Body of pancreas (tissue), 4 donors: ENCODE data around the gene ASRGL1. TPM values are rescaled to one million over a fixed set of nuclear protein-coding genes. Genes with fewer than 3 reads are reported as not detected.

ENCODE experiments used
- ATAC-seq: fragments of 150-250 bp; one replicate; pipeline ENCODE4 v1.9.1; 2016
- DNase-seq, 4 donors: peaks; one replicate each; pipeline ENCODE4 v3.0.0-alpha.2; 2019
- H3K27ac ChIP-seq, 4 donors: fragments of 200-600 bp; sonication (generic); 1 replicate in 3 of 4; 2 replicates in 1 of 4; pipeline versions ENCODE4 v1.5.1 to v1.6.1; 2016 to 2019; ENCODE audit warnings: mild to moderate bottlenecking in 1 of 4, mixed read lengths in 1 of 4, moderate library complexity in 1 of 4
- H3K27me3 ChIP-seq, 2 donors: fragments of 200-600 bp; sonication (generic); one replicate each; pipeline ENCODE4 v1.6.0; 2016; ENCODE audit warnings: mild to moderate bottlenecking in 1 of 2
- H3K36me3 ChIP-seq, 2 donors: fragments of 200-600 bp; sonication (generic); replicated peaks in 1 of 2; 2 replicates each; pipeline ENCODE4 v1.5.1; 2016; ENCODE audit warnings: low read depth in 2 of 2; ENCODE audit not compliant: insufficient read depth in 1 of 2
- H3K4me1 ChIP-seq: fragments of 200-600 bp; sonication (generic); one replicate; pipeline ENCODE4 v1.6.0; 2016
- H3K4me3 ChIP-seq, 2 donors: fragments of 200-600 bp; sonication (generic); 1 replicate in 1 of 2; 2 replicates in 1 of 2; pipeline ENCODE4 v1.5.1; 2016 to 2019
- H3K9me3 ChIP-seq, 3 donors: fragments of 200-600 bp; sonication (generic); 1 replicate in 2 of 3; 2 replicates in 1 of 3; pipeline ENCODE4 v1.5.1; 2016
- CTCF ChIP-seq, 7 experiments: fragments of 450-650 bp in 4 of 7; fragments of 200-600 bp in 3 of 7; sonication (generic) in 3 of 7; IDR thresholded peaks; one replicate each; pipeline ENCODE4 v1.5.1; 2016 to 2019; ENCODE audit warnings: antibody characterized with exemption in 7 of 7
- POLR2A ChIP-seq, 3 donors: fragments of 450-650 bp; IDR thresholded peaks; one replicate each; pipeline ENCODE4 v1.6.1; 2016; ENCODE audit warnings: antibody characterized with exemption in 3 of 3, mild to moderate bottlenecking in 2 of 3
- WGBS, 2 donors: methylation state at CpG; one replicate each; pipeline ENCODE4 v1.1.5; 2017; 5-methylcytosine and 5-hydroxymethylcytosine counted together
- intact Hi-C: fragments of 100-400 bp; cut with DNase I; formaldehyde crosslinking; loops from one replicate; pipeline ENCODE4 v1.15.1; 2023
- total RNA-seq, 2 donors: library from RNA; depleted of rRNA; stranded (reverse); fragments of >200 nt; gene quantifications; one replicate each; pipeline ENCODE4 v1.1.0, GENCODE V29; 2016

ASRGL1 gene
- total RNA-seq, 2 donors from 2014 or later, result 15.3 to 69.5 TPM

- Histone ChIP-seq H3K27ac (no peak overlapping the region), H3K4me3 (no peak overlapping the region), H3K9me3 (no peaks in the 10 kb centered on the region), H3K27me3 (no peaks in the 10 kb centered on the region), H3K4me1 (peaks cover 17% of the 10 kb centered on the region), H3K36me3 (no peaks in the 10 kb centered on the region)
- TF ChIP-seq CTCF (IDR thresholded peaks at IDR 0.05), result no peak
- ATAC-seq (no peak), DNase-seq (no peak)
- 61 to 71% methylated on average over 5 to 7 of the region's 7 CpGs for WGBS, 2 donors
- intact Hi-C loops, result no loop called here
These were observed 62.6 kb downstream of the ASRGL1 start for GRCh38 chr11:62399878-62400266.

- Histone ChIP-seq H3K4me1 (peaks cover 13% of the 10 kb centered on the region), H3K27me3 (no peaks in the 10 kb centered on the region), H3K27ac (peak overlapping the region in 1 of 4 donors; percentile 12), H3K36me3 (no peaks in the 10 kb centered on the region), H3K4me3 (no peak overlapping the region), H3K9me3 (no peaks in the 10 kb centered on the region)
- TF ChIP-seq POLR2A (IDR thresholded peaks at IDR 0.05) (no peak), CTCF (IDR thresholded peaks at IDR 0.05) (no peak)
- 63 to 68% methylated on average over 6 of the region's 6 CpGs for WGBS, 2 donors
- ATAC-seq (no peak), DNase-seq (no peak)
- intact Hi-C loops, result no loop called here
These were observed 63.0 kb downstream of the ASRGL1 start for GRCh38 chr11:62400281-62400680.

- TF ChIP-seq POLR2A (IDR thresholded peaks at IDR 0.05), result no peak
- no peak for TF ChIP-seq CTCF (IDR thresholded peaks at IDR 0.05)
- DNase-seq (peak; percentile 25 to 60 (median 48)), ATAC-seq (peak; percentile 45)
- 51 to 61% methylated on average over 9 of the region's 9 CpGs for WGBS, 2 donors
- Histone ChIP-seq H3K4me1 (peaks cover 11% of the 10 kb centered on the region), H3K4me3 (no peak overlapping the region), H3K27me3 (no peaks in the 10 kb centered on the region), H3K9me3 (no peaks in the 10 kb centered on the region), H3K27ac (peak overlapping the region in 1 of 4 donors; percentile 12), H3K36me3 (no peaks in the 10 kb centered on the region)
- intact Hi-C loops, result no loop called here
These were observed 63.5 kb downstream of the ASRGL1 start for GRCh38 chr11:62400760-62401159.

- DNase-seq (no peak), ATAC-seq (no peak)
- no peaks in the 10 kb centered on the region for H3K36me3 ChIP-seq
- intact Hi-C loops, result no loop called here
- H3K9me3 ChIP-seq, result no peaks in the 10 kb centered on the region
- peak overlapping the region in 1 of 4 donors; percentile 12 for H3K27ac ChIP-seq
- H3K27me3 ChIP-seq, result no peaks in the 10 kb centered on the region
- 94 to 98% methylated on average over 5 of the region's 5 CpGs for WGBS, 2 donors
- TF ChIP-seq POLR2A (IDR thresholded peaks at IDR 0.05), result no peak
- no peak for TF ChIP-seq CTCF (IDR thresholded peaks at IDR 0.05)
- H3K4me1 ChIP-seq, result peaks cover 11% of the 10 kb centered on the region
- H3K4me3 ChIP-seq, result no peak overlapping the region
These were observed 64.1 kb downstream of the ASRGL1 start for GRCh38 chr11:62401356-62401755.

GRCh38 chr11:62401811-62402210, 64.6 kb downstream of the ASRGL1 start:
- intact Hi-C loops, result no loop called here
- TF ChIP-seq CTCF (IDR thresholded peaks at IDR 0.05), result no peak
- no peak for TF ChIP-seq POLR2A (IDR thresholded peaks at IDR 0.05)
- Histone ChIP-seq H3K9me3 (no peaks in the 10 kb centered on the region), H3K4me3 (no peak overlapping the region), H3K27me3 (no peaks in the 10 kb centered on the region), H3K36me3 (no peaks in the 10 kb centered on the region), H3K4me1 (peaks cover 11% of the 10 kb centered on the region), H3K27ac (no peak overlapping the region)
- ATAC-seq (no peak), DNase-seq (no peak)
- WGBS, 2 donors, result 60 to 78% methylated on average over 5 to 7 of the region's 7 CpGs
